Measurements from ENCODE around the gene PUSL1.
"Not testable (repeated sequence)": the region's sequence is repeated elsewhere in the genome, so short reads cannot be mapped to it uniquely, and the experiment has no call there.

PUSL1 gene

DNA sequence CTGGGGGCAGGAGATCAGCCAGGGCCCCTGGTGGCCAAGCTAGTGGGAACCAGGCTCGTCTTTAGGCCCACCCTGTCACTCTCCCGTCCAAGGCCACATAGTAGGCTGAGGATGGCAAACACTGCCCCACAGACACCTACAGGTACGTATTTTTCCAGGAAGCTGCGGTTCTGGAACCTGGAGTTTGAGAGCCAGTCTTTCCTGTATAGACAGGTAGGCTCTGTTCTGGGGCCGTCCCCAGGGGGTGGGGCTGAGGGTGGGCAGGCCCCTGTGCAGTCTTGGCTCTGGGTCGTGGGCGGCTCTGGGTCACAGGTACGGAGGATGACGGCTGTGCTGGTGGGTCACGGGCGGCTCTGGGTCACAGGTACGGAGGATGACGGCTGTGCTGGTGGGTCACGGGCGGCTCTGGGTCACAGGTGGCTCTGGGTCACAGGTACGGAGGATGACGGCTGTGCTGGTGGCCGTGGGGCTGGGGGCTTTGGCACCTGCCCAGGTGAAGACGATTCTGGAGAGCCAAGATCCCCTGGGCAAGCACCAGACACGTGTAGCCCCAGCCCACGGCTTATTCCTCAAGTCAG is 2.2 kb downstream of the PUSL1 start:
- DNase-seq = no peak

DNA sequence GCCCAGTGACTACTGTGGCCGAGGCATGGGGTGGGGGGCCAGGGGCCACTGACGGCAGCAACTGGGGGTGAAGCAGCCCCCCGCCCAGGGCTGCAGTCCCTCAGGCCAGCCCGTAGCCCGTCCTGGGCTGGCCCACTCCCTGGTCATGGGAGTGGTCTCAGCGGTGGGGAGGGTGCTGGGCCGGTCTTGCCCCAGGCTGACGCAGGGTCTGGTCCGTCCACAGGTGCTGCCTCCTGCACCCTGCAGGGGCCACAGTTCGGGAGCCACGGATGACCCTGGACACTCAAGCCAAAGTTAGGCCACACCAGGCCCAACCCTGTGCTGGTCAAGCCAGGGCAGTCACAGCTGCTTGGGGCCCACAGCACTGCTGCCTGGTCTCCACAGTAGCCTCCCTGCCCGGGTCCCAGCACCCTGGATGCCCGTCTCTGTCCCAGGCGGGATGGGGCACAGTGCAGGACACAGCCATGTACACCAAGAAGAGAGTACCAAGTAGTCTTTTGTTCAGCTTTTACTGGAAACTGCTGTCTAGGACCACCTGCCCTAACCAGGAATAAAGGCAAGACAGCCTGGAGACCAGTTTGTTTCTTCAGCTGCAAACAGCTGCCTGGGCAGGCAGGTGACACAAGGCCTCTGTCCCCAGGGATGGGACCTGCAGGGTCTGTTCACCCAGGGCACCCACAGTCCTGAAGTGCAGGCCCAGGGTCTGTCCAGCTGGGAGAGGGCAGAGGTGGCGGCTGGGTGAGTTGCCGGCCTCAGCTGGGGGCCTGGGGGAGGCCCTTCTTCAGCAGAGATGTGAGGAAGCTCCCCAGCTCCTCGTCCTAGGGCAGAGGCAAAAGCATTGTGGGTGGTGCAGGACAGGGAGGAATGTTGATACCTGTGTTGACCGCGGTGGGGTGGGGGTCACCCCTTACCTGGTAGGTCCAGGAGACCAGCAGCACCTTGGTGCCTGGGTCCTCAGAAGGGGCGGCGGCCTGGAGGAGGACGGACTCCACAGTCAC is 3.0 kb downstream of the PUSL1 start:
- DNase-seq = no peak

DNA sequence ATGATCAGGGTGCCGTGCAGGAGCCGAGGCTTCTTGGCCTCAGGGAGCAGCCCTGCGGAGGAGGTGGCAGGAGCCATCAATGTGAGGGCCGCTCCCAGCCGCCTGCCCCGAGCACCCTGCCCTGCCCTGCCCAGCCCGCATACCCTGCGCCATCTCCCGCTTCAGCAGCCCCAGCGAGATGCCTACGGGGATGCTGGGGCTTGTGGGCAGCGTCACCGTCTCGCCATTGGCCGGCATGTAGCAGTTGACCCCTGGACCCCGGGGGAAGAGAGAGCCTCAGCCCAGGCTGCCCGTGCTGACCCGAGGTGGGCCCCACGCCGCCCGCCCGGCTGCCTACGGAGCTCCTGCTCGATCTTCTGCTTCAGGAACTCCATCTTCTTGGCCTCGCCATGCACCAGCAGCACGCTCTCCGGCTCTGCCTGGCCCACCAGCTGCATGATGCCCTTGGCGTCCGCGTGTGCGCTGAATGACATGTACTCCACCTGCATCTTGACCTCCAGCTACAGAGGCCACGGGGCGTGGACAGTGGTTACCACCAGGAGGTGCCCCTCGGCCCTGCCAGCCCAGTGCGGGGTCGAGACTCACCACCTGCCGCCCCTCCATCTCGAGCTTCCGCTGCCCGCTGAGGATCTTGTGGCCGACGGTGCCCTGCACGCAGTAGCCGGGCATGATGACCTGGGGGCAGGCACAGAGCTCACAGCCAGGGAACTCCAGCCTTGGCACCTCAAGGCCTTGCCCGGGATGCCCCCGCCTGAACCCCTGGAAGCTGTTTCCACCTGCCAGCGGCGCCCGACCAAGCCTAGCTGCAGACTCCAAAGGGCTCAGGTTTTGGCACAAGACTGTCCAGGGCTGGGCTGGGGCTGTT is 4.3 kb downstream of the PUSL1 start:
- DNase-seq = no peak

DNA sequence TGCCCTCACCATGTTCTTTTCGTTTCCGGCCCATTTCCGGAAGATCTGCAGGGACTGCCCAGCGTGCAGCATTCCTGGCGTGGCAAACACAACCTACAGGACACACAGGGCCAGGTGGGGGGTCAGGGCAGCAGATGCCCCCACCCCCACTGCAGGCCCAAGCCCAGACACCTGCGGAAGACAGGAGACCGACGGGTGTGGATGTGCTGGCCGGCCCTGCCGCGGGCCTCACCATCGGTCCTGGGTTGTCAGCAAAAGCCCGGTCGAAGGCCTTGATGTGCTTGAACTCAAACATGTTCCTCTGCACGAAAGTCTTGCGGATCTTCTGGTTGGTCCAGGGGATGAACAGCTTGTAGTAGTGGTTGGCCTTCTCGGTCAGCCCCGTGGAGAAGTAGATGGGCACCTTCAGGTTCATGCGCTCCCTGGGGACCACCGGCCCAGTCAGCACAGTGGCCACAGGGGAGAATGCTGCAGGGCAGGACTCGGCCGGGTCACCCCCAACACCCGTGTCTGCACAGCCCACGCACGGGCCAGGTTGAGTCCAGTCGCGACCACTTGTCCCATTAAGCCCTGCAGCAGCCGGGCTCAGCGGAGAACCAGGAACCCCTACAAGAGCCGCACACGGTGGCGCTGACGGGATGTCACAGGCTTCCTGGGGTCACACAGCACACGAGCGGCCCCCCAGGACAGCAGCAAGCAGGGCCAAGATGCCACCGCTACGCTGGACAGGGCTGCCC is 5.3 kb downstream of the PUSL1 start:
- no peak for DNase-seq

DNA sequence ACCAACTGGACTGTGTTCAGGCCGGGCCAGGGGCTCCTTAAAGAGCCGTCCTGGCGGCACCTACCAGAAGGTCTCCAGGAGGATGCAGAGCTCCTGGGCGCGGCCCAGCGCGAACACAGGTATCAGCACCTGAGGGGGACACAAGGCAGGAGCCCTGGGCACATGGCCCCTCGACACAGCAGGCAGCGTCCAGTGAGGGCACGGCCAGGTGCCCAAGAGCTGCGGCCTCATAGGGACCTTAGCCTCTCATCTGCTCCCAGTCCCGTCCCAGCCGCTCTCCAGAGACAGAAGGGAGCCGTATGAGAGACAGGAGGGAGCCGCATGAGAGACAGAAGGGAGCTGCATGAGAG is 5.8 kb downstream of the PUSL1 start:
- no peak for DNase-seq

DNA sequence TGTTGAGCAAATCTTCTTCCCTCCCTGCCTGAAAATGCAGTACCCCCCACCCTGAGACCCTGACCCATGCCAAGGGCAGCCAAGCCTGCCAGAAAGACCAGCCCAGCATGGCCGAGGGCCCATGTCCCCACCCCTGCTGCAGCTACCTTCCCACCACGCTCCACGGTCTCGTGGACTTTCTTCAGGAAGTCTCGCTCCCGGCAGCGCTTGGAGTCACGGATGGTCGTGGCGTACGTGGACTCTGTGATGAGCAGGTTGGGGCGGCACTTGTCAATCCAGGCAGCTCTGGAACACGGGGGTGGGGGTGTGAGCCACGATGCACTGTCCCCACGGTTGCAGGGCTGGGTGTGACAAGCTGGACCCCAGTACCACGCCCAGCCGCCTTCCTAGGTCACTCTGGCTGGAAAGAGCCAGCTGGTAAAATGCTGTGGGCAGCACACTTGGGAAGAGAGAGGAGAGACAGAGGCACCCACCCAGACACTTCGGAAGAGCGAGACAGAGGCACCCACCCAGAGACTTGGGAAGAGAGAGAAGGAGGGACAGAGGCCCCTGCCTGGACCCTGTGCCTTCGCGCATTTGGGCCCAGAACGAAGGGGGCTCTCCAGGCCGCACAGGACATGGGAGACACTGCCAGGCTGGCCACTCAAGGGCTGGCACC is 6.4 kb downstream of the PUSL1 start:
- no peak for DNase-seq

DNA sequence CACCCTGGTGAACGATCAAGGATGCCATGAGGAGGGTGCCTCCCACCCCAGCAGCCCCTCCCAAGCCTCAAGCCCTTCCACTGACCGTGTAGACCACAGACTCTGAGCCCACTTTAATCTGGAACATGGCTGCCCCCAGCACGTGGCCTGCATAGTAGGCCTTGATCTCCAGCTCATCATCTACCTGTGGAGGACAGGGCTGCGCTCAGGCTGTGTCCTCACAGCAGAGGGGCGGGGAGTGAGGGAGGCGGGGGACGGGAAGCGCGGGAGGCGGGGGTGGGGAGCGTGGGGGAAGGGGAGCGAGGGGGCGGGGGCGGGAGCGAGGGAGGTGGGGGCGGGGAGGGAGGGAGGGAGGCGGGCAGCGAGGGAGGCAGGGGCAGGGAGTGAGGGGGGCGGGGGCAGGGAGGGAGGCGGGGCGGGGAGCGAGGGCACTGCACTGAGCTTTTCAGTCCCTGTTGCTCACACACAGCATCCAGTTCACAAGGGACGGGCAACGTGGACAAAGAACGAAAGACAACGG is 7.1 kb downstream of the PUSL1 start:
- DNase-seq = no peak

DNA sequence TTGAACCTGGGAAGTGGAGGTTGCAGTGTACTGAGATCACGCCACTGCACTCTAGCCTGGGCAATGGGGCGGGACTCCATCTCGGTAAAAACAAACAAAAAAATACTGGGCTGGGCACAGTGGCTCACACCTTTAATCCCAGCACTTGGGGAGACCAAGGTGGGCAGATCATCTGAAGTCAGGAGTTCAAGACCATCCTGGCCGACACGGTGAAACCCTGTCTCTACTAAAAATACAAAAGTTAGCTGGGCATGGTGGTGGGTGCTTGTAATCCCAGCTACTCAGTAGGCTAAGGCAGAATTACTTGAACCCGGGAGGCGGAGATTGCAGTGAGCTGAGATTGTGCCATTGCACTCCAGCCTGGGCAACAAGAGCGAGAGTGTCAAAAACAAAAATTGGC is 7.8 kb downstream of the PUSL1 start:
- not testable (repeated sequence) for DNase-seq

DNA sequence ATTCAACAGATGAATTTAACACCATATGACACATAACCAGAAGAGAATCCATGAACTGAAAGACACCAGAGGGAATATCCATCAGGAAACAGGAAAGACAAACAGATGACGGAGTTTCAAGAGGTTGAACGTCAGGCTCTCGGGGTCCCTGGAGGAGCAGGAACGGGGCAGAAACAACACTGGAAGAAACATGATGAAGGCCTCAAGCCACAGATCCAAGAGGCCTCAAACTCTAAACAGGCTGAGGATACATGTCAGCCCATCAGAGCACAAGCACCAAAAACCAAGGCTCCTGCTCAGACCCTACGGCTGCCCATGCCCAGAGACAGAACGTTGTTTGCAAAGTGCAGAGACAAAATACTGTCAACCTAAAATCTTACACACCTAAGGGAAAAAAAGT is 9.0 kb downstream of the PUSL1 start:
- DNase-seq = no peak

DNA sequence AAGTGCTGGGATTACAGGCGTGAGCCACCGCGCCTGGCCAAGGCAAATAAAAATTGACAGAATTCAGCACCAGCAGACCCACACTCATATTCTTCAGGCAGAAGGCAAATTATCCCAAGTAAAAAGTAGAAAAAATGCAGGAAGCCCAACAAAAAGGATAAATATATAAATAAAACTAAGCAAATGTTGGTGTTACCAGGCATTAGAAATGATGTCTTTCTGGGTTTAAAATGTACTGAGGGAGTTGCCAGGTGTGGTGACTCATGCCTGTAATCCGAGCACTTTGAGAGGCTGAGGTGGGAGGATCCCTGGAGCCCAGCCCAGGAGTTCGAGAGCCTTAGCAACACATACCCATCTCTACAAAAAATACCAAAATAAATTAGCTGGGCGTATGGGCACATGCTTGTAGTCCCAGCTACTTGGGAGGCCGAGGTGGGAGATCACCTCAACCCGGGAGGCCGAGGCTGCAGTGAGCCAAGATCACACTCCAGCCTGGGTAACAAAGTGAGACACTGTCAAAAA is 9.8 kb downstream of the PUSL1 start:
- DNase-seq = peak; percentile 91

DNA sequence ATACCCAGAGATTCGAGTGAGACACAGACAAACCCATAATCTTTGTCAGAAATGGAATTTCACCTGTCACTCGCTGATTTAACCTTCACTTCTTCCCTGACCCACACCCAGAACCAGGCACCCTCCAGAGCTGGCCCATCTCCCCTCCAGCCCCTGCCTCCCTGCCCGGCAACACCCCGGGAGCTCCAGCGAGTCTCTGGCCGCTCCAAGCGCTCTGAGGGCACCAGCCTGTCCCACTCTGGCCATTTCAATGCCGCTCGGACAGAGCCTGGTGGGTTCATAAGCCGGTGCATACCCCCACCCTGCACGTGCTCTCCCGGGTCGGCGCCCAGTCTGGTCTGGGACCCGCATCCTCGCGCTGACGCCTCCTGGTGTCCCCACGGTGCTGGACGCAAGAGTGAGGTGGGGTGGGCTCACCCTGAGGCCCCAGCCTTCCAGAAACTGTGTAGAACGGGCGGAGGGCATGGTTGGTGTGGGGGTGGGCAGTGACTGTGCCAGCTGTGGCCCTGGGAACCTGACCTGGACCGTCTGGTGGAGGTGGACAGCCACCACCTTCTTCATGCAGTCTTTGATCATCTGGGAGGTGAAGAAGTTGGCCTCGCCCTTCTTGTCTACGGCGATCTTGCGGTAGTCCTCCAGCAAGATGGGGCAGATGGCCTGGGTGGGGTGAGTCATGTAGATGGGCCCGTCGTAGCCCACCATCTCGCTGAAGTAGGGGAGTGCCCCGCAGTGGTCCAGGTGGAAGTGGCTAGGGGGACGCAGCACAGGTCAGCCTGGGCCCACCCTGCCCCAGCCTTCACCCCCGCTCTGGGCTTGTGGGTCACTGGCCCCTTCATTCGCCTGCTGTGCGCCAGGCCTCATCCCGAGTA is 10.6 kb downstream of the PUSL1 start:
- DNase-seq = no peak

DNA sequence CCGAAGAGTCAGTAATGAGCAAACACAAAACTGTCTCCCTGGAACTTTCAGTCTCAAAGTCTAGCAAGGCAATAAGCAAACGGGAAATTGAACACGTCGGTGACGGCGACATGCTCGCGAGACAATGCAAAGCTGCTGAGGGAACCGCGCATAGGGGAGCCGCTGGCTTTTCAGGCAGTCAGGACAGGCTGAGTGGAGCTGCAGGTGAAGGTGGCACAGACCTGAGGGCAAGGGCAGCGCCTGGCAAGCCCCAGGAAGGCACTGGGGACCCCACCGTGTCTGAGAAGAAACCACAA is 11.2 kb downstream of the PUSL1 start:
- DNase-seq = no peak

DNA sequence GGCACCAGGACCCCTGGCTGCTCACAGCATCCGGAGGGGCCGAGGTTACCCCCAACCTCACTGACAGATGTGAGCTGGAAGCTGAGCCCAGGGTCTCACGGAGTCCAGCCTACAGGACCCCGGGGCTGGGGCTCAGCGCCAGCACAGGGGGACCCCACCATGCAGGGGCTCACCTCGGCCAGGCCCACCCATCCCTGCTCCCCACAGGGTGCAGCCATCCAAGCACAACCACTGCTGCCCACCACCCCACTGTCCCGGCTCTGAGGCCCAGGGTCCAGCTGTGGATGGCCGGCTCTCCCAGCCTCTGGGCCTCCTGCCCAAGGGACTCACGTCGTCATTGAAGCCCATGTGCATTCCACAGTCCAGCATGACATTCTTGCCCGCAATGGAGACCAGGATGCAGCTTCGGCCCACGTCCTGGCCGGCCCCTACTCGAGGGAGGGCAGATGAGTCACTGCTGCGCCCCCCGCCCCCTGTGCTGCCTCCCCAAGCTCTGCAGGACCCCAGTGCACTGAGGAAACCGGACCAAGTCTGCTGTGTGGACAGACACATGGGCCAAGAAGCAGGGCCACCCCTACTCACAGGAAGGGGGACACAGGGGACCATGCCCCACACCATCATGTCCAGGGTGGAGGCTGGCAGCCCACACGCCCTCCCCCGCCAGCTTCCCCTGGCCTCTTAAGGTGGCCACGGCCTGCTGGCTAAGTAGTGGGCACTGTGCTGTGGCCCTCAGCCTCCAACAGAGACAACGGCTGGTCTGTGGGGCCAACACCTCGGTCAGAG is 12.5 kb downstream of the PUSL1 start:
- DNase-seq = peak; percentile 52

DNA sequence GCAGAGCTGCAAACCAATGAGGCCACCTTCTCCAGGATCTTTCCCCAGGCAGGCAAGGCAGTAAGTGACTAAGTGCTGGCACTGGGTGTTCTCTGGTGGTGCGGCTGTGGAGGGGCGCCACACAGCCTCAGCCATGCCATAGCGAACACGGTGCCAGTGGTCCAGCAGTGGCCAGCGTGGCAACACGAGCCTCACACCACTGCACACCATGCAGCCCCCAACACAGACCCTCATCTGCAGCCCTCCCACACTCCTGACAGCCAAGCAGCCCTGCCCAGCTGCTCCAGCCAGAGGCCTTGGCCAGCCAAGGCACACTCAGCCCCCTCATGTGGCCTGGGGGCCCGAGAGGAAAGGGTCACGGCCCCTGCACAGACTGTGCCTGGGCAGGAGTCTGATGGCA is 13.1 kb downstream of the PUSL1 start:
- no peak for DNase-seq

DNA sequence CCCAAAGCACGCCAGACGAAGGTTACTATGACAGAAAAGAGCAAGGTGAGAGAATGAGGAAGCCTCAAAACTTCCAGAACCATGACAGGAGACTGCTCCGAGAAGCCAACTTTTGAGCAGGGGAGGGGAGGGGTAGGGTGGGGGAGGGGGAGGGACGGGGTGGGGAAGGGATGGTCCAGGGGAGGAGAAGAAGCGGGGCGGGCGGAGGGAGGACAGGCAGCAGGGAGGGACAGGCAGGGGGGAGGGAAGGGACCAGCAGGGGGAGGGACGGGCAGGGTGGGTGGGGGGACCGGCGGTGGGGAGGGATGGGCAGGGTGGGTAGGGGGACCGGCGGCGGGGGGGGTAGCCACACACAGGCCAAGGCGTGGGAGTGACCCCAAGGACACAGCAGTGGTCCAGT is 14.0 kb downstream of the PUSL1 start:
- DNase-seq = no peak

DNA sequence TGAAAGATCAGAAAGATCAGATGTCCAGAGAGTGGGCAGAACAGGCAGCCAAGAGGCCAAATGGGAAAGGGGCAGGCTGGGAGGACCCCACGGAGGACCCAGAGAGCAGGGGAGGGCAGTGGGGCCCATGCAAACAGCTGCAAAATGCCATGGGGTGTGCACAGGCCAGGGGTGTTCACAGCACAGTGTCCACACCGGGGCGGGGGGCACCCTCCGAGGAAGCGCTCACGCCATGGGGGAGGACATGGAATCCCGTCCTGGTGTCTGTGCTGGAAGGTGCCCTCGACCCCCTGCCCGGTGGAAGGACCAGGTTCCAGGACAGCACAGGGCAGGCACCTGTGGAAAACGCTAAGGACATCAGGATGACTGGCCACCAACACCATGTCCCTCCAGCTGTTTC is 14.6 kb downstream of the PUSL1 start:
- no peak for DNase-seq

DNA sequence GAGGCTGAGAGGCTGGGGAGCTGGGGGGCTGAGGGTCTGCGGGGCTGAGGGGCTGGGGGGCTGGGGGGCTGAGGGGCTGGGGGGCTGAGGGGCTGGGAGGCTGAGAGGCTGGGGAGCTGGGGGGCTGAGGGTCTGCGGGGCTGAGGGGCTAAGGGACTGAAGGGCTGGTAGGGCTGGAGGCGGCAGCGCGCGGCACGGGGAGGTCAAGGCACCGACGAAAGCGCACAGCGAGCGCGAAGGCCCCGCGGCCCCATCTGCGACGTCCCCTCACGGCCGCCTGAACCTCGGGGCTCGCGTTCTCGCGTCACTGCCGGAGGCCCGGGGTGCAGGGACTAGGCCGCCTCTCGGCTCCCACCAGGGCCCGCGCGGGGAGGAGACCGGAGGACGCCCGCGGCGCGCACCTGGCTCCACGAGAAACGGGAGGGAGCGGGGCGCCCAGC is 15.7 kb downstream of the PUSL1 start:
- no peak for DNase-seq

DNA sequence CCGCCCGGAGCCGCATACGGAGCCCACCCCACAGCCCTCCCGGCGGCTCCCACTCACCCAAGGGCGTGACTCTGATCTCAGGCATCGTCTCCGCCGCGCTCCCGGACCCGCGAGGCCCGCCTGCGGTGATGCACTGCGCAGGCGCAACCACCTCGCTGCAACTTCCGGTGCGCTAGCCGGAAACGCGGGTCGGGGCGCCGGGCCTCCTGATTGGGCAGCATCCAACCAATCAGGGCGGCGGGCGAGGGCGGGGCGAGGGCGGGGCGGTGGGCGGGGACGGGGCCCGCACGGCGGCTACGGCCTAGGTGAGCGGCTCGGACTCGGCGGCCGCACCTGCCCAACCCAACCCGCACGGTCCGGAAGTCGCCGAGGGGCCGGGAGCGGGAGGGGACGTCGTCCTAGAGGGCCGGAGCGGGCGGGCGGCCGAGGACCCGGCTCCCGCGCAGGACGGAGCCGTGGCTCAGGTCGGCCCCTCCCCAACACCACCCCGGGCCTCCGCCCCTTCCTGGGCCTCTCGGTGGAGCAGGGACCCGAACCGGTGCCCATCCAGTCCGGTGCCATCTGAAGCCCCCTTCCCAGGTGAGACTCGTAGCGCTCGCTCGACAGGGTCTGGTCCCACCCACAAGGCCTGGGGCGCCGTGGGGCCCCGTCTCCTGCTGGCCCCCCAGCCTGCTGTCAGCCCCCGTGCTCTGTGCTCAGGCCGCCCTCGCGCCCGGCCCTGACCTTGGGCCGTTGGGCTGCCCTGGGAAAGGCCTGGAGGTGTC is 16.3 kb downstream of the PUSL1 start, which contains the start of the genes CPTP and INTS11:
CPTP (plus strand) TSS at position 279 of the 764 bp plus-strand sequence. CDS start 2,109 bp downstream, outside the sequence.
INTS11 (minus strand) TSS at position 137 of the 764 bp plus-strand sequence; CDS start at position 85, 52 bp downstream.
- peak; percentile 91 for DNase-seq

Data from EL (cell line).